ENCODE measurements around the gene FGF14. TPM values are rescaled to one million over a fixed set of nuclear protein-coding genes. Genes with fewer than 3 reads are reported as not detected.

The FGF14 gene
- total RNA-seq, 2 donors from 2014 or later: 1.3 to 3.7 TPM

DNA sequence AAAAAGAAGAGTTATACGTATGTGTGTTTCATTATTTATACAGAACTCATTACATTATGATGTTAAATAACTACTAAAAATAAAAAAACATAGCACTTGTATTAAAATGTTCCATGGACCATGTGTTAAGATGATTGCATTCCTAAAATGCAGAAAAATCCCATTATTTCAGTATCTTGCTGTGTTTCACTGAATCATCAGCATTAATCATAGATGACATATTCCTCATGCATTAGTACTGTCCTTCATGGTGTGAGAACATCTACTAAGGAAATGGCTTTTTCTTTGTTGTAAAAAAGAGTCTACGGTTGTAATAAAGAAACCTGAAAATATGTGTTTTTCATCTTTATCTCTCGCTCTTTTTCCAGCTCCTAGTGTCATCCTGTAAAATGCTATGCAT lies 416.5 kb downstream of the FGF14 start:
- no peak for ATAC-seq
- intact Hi-C loops (cut with DNase I): no loop called here
- no peak for DNase-seq

DNA sequence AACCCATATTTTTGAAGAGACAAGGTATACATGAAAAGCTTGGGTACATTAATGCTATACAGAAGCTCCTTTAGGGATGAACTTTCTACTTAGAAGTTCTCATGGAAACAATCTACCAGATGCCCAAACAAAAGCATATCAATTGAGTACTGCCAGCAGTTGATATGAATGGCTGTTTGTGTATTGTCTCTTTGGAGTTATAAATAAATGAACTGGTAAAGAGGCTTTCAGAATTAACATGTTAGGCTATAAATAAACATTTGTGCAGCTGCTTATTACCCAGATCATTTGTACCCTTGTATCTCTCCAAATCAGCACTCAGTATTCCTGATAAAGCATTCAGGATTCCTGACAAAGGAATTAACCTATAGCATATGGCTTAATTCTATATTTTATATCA lies 418.9 kb downstream of the FGF14 start:
- no peak for ATAC-seq
- intact Hi-C loops (cut with DNase I): no loop called here
- DNase-seq: no peak

DNA sequence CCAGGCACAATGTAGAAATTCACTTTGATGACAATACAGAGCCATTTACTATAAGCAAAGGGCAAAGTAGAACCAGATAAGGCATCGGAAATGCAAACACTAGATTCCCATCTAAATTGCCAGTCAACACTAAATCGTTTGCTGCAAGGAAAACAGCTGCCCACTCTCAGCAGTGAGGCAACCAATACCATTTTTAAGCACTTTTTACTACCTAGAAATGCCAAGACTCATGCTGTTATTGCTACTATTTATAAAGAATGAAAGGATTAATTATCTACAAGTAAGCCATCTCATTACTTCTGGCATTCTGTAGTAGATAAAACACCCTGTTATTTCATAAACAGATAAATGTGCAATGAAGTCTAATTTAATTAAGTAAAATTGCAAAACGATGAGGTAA lies 422.0 kb downstream of the FGF14 start:
- intact Hi-C loops (cut with DNase I): no loop called here
- DNase-seq: no peak
- ATAC-seq: no peak

DNA sequence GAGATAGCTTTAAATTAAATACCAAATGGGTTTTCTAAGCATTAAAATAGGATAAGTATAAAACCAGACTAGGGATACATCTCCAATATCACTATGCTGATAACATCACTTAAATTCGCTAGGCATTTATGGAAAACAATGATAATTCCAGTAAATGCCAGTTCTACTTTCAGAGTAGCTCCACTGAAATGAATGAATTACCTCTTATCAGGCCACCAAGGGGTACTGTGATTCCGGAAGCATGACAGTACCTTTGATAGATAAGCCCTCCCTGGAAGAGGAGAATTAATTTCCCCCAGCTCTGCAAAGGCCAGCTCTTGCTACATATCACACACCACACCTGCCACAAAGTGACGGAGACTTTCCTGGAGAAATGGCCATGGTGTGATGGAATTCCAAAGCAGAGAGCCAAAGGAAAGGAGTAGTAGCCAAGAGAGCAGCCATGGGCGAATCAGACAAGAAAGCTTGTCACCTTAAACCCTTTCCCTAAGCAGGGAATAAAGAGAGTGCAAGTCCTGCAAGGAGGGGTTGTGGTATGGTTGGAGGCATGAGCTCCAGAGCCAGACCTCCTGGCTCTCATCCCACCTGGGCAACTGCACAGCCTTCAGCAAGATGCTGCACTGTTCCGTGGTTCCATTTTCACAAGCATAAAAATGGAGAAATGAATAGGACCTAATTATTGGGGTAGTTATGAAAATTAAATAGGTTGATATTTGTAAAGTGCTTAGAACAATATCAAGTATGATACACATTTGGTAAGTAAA lies 423.1 kb downstream of the FGF14 start:
- ATAC-seq (no peak), DNase-seq (no peak)
- intact Hi-C loops (cut with DNase I): no loop called here

DNA sequence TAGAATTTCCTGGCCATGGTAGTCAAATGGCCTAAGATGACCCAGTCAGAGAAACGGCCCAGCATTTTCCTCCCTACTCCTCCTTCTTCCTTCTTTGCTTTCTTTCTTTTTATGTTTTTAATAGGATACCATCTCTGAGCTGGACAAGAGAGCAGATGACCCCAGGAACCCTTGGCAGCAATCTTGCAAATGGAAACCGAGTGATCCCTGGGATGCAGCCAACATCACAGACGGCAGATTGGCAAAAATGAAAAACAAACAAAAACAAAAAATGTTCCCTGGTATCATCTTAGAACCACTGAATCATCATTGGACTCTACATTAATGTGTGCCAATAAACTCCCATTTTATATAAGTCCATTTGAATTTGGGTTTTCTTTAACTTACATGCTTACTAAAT lies 424.4 kb downstream of the FGF14 start:
- ATAC-seq (peak in 1 of 2 donors; percentile 49), DNase-seq (peak; percentile 24)
- intact Hi-C loops (cut with DNase I): no loop called here

DNA sequence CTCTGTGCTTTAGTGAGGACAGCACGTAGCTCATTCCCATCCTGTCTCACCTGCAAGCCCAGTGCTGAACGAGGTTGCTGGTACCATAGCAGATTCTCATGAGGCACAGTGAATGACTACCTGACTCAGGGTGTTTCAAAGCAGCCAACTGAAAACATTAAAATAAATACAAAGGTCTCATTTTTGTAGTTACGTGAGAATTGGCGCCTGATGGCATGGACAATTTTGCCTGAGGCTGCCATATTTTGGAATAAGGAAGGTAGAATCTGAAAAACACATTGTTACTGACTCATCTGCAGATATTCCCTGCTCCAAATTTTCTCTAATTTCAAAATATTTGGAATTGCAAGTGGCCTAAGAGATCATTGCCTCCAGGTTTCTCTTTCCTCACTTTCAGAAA lies 429.7 kb downstream of the FGF14 start:
- ATAC-seq: no peak
- intact Hi-C loops (cut with DNase I): no loop called here

DNA sequence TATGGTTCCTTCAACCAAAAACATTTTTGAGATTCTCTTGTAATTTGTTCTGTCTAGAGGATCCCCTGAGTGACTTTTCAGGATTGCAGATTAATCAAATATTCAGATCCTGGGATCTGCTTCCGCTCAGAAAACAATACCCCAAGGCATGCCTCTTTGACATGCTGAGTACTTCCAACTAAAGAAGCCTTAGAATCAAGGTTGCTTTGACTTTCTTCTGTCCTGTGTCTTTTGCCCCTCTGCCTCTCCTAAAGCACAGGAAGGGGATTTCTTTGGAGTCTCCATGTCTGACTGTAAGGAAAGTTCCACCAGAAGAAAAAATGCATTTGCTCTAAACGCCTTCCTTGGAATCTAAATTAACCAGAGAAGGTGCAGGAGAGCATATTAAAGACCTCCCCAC lies 431.5 kb downstream of the FGF14 start:
- DNase-seq (no peak), ATAC-seq (no peak)
- intact Hi-C loops (cut with DNase I): no loop called here

More for the DNA sequence above, 429.7 kb downstream of the FGF14 start:
- DNase-seq: no peak

DNA sequence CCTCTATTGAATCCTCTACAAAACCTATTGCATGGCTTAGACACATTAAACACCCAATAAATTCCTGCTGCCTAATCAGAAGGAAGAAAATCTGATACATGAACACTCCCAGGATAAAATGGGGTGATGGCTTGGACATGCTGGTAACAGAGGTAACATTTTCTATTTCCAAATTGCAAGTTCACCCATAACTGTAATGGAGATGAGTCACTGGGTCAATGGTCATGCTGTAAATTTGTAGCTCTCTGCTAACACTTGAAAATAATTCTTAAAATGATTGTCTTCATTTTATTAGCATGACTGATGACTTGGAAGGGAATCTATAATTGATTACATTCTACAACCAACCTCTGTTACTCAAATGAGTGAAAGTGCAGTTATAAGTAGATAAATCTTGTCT lies 434.1 kb downstream of the FGF14 start:
- intact Hi-C loops (cut with DNase I): no loop called here
- no peak for ATAC-seq
- DNase-seq: no peak

DNA sequence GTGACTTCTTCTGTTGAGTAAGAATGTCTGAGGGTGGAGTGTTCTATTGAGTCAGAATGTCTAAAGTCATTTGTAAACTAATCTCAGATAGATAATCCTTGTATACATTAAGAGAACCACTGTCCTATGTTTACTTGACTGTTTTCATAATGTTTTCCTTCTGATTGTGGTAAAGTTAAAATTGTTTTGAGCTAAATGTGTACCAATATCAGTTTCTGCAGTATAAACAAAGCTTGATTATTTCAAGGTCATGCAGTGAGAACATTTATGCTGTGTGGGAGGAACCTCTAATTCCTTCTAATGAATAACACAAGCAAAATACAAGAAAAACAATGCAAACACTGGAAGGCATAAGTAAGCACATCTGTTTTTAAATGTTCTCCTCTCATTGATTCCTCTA lies 434.6 kb downstream of the FGF14 start:
- intact Hi-C loops (cut with DNase I): no loop called here

DNA sequence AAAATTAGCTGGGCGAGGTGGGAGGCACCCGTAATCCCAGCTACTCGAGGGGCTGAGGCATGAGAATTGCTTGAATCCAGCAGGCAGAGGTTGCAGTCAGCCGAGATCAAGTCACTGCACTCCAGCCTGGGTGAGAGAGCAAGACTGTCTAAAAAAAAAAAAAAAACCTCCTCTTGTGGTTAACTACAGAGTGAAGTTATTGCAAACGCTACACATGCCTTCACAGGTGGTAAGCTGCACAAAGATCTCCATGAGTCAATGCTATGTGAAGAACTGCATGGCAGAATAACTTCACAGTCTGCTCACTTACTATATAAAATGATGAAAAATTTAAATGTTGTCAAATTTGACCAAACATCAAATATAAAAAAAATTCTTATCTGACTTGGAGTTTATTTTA lies 436.8 kb downstream of the FGF14 start:
- ATAC-seq (no peak), DNase-seq (no peak)
- intact Hi-C loops (cut with DNase I): no loop called here

More for the DNA sequence above, 434.6 kb downstream of the FGF14 start:
- no peak for ATAC-seq
- DNase-seq: no peak

DNA sequence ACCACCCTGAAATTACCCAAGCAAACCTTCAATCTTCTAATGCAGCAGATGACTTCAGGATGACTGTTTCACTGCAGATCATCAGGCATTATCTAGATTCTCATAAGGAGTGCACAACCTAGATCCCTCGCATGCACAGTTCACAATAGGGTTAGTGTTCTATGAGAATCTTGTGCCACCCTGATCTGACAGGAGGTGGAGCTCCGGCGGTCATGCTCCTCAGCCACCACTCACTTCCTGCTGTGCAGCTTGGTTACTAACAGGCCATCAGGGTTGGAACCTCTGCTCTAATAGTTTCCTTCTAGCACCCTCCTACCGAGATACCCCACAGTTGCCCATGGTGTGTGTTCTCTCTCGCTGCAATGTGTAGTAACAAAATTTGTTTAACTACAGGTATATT lies 442.8 kb downstream of the FGF14 start:
- ATAC-seq (no peak), DNase-seq (no peak)
- intact Hi-C loops (cut with DNase I): no loop called here

DNA sequence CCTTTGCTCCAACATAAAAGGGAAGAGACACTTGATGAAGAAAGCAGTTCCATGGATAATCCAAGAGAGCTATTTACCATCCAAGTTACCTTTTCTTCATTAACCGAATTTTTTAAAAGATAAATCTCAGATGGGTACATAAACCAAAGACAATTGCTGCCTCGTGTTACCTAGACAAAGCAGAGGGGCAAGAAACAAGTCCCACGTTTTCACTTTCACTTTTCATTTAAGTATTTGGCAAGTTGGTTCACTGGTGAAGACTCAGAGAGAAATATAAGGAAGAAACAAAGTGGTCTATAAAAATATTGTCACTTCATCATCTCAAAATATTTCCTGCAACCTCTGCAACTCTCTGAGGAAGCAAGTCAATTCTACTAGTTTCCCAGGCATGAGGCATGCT lies 446.1 kb downstream of the FGF14 start:
- ATAC-seq (no peak), DNase-seq (no peak)
- intact Hi-C loops (cut with DNase I): no loop called here

DNA sequence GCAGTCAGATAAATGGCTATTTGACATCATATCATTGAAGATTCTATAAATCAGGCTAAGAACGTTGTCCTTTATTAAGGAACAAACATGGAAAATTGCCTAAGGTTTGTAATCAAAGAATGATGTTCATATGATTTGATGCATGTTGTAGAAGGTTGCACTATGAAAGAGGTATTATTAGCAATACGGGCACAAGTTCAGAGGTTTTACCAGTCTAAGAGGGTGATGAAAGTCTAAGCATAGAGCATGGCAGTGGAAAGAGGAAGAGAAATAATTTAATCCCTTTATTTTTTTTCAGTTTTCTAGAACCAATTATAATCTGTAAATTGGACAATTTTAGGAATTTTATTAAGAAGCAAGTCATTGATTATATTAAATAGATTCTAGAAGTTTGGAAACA lies 450.7 kb downstream of the FGF14 start:
- intact Hi-C loops (cut with DNase I): no loop called here
- DNase-seq (no peak), ATAC-seq (no peak)

DNA sequence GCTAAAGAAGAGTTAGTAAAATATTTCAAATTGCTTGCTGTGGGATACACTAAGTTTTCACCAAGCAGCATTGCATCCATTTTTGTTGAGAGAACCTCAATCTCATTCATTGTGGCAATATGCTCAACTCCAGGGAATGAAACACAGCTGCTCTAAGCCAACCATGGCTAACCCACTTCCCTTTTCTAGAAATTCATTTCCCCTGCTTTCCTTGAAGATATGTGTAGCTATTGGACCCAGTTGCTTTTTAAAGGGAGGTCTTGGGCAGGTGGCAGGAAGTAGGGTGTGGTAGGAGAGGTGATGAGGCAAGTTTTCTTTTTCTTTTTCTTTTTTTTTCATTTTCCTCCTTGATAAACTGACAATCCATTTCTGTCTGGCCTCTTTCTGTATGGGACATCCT lies 452.2 kb downstream of the FGF14 start:
- ATAC-seq (no peak), DNase-seq (no peak)
- intact Hi-C loops (cut with DNase I): loop anchor here in 1 of 2 donors (10.0 kb wide), 1 partner anchor 145 kb away; no protein-coding TSS in a partner anchor

DNA sequence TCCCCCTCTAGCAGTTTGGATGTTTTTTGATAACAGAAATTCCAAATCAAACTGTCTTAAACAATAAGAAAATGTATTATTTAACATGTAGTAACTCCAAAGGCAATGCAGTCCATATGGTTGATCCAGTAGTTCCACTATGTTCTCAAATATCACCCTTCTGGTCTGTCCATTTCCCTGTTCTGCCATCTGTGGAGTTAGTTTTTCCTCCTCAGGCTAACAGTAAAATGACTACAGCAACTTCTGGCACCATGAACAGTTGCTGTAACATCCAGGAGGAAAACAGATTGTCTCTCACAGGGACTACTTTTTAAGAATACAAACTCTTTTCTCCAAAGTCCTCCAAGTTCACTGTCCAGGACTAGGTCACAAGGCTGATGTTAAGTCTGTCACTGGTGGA lies 455.4 kb downstream of the FGF14 start:
- ATAC-seq (no peak), DNase-seq (no peak)
- intact Hi-C loops (cut with DNase I): loop anchor here in 1 of 2 donors (10.0 kb wide), 1 partner anchor 148 kb away; no protein-coding TSS in a partner anchor

DNA sequence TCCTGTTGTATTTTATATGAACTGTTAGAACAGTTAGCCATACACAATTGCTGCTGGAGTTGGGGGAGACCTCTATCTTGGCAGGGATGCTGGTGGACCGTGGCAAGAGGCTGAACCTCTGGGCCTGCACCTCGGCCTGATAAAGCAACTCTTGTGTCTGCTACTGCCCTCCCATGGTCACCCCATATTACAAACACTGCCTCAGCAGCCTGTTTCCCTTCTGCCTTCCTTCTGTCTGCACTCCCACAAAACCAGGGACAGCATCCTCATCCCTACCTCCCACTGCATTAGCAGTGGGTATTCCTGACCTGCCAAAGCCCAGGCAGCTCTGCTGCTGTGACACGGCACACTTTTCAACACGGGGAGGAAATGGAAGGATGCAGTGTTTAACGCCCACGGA lies 456.4 kb downstream of the FGF14 start:
- intact Hi-C loops (cut with DNase I): loop anchor here in 1 of 2 donors (10.0 kb wide), 1 partner anchor 149 kb away; no protein-coding TSS in a partner anchor
- ATAC-seq: no peak
- DNase-seq: no peak

DNA sequence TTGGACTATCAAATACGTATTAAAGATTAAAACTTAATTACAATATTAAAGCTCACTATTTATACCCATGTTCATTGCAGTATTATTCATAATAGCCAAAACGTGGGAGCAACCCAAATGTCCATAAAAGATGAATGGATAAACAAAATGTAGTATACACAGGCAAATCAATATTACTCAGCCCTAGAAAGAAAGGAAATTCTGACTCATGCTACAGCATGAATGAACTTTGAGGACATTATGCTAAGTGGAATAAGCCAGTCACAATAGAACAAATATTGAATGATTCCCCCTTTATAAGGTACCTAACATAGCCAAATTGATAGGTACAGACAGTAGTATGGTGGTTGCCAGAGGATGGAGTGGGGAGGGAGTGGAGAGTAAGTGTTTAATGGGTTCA lies 457.3 kb downstream of the FGF14 start:
- DNase-seq (no peak), ATAC-seq (no peak)
- intact Hi-C loops (cut with DNase I): loop anchor here (5.0 to 10.0 kb wide), 3 partner anchors 150 to 613 kb away; no protein-coding TSS in a partner anchor

DNA sequence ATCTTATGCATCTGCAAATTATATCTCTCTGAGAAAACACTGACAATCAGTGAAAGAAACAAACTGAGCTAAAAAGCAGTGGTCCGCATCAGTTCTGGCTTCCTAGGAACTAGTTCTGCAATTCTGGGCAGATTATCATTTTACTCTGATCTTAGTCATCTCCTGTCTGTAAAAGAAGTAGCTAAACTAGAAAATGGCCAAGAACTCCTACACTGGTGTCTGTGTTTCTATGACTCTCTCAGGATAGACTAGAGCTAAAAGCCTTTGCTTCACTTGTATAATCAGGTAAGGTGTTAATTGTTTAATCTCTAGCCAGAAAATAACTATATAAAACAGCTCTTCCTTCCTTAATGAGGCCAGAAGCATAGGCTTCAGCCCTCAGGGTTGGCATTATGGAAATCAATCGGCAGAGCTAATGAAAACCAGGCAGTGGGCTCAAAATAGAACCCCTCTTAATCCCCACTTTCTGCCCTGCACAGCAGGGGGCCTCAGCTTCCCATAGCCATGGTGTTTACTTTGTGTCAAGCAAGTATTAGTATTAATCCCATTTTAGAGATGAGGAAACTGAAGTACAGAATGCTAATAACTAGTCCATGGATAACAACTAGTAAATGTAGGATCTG lies 459.2 kb downstream of the FGF14 start:
- DNase-seq (no peak), ATAC-seq (peak in 1 of 2 donors; percentile 68)
- intact Hi-C loops (cut with DNase I): loop anchor here (2.0 to 10.0 kb wide), 4 partner anchors 152 to 615 kb away; no protein-coding TSS in a partner anchor

DNA sequence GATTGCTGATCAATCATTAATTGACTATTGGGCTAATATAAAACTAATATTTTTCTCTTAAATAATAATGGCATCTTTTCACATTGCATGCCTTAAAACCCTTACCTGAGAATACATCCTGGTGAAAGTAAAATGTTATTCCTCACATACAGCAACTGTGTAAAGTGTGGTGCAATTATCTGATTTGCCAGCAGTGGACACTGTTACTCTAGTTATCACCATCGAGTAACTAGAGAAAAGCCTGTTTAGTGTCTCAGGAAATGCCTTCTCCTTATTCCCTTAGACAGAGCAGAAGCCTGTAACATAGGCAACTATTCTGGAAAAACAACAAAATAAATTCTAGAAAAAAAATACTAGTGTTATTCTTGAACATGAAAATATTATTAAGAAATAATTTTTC lies 459.8 kb downstream of the FGF14 start:
- ATAC-seq (peak; percentile 82 to 87), DNase-seq (no peak)
- intact Hi-C loops (cut with DNase I): loop anchor here (2.0 to 10.0 kb wide), 4 partner anchors 153 to 615 kb away; no protein-coding TSS in a partner anchor

DNA sequence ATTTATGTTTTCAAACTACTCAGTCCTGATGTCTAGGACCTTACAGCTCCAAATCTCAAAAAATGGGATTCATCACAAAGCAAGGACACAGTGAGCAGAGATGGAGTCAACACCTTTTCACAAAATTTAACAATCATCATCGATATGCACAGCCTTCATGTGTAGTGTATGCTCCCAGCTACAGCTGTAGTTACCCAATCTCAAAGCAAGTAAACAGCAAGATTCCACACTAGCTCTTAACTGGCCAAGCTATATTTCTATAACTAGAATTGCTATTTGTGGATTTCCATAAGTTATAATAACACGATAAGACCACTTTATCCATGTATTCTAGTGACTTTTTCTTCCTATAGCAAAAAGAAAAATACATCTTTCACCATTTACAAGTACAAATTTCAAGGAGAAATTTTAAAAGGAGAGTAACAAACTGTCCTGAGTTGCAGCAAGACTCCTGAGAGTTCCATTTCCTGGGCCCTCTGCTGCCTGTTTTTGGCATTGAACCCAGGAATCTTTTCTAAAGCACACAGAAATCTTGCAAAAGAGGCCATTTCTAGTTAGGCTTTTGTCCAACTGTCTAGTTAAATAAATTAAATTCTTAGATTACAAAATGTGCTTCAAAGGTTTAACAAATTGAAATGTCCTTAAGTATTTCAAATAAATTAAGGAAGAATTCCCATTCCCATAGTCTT lies 460.6 kb downstream of the FGF14 start:
- no peak for ATAC-seq
- intact Hi-C loops (cut with DNase I): loop anchor here (5.0 to 10.0 kb wide), 3 partner anchors 154 to 616 kb away; no protein-coding TSS in a partner anchor

More for the DNA sequence above, 460.6 kb downstream of the FGF14 start:
- DNase-seq: no peak
